ENCODE data around the gene EEF1A2.
A peak's percentile ranks its signal among the peaks of the same experiment; 100 is the strongest.

The EEF1A2 gene

DNA sequence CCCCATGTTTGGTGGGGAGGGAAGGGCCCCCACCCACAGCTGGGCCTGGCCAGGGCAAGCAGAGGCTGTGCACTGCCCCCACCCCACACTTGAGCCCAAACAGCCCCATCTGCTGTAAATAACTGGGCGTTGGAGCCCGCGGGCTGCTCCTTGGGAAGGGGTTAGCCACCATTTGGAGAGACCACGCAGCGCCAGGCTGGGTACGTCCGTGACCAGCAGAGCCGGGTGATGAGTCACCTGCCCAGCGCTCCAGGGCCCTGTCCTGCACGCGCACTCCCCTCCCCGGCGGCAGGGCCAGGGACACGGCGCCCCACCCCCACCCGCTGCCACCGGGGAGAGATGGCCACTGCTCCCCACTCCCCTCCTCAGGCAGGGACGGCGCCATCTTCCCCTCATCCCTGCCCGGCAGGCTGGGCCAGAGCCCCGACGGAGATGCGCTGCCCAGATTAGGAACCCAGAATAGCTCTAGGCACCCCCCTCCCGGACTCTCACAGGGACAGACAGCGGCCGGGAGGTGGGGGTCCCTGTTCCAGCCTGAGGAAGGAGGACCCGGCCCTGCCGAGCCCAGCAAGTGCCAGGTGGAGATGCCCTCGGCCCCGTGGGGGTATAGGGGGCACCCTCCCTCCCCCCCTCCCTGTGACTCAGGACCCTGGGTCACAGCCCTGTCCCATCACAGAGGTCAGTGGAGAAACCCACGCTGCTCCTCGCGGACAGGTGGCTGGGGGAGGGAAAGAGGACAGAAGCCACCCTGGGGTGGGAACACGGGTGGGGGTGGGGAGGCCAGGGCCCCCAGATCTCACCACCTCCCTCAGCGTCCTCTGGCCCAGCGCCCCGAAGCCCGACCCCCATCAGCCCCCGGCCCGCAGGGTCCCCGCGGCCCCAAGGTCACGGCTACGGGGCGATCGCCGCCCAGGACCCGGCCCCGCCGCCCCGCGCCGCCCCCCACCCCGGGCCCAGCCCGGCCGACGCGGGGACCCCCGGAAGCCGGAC is 642 bp downstream of the EEF1A2 start:
- DNase-seq = no peak

DNA sequence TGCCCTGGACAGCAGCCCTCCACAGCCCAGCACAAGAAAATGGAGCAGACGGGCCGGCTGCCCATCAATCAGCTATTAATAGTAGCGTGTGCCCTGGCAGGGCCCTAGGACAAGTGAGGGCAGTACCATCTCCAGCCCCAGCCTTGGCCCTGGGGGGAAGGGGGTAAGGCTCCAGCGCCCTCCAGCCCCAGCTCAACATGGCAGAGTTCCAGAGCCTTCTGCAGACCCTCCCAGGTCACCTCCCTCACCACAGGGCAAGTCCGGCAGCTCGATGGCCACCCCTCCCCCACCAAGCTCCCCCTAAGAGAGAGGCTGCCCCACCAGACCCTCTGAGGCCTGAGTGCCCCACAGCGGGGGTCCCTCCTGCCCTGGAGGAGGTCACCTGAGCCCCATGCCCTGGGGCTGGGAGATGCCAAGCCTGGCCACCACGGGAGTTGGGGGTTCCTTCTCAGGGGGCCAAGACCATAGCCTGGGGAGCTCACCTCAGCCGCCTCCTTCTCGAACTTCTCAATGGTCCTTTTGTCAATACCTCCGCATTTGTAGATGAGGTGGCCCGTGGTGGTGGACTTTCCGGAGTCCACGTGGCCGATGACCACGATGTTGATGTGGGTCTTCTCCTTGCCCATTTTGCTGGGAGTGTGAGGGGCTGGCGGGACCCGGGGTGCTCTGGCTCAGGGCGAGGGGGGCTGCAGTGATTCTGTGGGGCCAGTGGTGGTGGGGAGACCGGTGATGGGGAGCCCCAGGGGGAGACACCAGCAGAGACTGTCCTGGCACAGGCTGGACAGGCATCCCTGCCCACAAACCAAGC is 1.5 kb downstream of the EEF1A2 start:
- no peak for DNase-seq

DNA sequence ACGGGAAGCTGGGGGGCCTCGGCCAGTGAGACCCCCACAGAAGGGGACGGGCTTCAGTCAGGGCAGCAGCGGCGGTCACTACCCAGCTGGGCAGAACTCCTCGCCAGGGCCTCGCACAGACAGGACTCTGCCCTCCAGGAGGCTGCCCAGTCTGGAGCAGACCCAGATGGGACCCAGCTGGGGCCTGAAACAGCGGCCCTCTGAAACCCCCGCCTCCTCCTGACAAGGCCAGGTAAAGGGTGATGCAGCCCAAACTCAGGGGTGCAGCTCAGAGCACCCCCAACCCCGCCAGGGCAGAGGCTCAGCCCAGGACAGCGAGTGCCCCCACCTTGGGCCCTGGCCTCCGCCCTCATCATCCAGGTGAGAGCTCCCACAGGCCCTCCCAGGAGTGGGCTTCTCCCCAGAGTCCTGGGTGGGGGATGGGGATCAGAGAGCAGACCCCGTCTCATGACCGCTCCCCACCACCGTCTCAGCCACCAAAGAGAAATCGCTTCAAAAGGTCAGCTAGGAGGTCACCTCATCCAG is 2.2 kb downstream of the EEF1A2 start:
- DNase-seq = no peak

DNA sequence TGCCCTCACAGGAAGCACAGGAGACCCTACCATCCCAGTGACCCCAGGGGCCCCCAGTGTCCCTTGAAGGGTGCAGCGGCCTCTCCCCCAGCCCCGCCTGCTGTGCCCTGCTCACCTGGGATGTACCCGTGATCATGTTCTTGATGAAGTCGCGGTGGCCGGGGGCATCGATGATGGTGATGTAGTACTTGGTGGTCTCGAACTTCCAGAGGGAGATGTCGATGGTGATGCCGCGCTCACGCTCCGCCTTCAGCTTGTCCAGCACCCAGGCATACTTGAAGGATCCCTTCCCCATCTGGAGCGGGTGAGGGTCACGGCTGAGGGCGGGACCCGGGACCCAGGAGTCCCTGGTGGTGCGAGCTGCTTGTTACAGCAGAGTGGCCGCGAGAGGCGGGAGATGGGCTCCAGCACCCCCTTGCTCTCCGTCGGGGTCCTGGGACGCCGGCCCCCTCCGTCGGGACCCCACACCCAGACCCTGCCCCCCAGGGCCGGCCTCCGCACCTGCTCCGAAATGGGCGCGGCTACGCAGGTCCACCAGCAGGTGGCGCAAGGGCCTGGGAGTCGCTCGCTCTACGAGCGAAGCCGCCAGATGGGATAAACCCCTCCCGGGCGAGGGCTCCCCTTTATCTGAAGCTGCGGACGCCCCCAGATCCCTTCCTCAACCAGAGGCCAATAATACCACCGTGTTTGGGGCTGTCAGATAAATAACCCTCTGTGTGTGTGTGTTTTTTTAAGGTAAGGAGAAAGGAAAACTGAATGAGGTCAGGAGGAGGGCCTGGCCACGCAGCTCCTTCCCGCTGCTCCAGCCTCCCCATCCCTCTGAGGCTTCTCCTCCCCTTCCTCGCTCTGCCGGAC is 2.9 kb downstream of the EEF1A2 start:
- DNase-seq = peak; percentile 40

DNA sequence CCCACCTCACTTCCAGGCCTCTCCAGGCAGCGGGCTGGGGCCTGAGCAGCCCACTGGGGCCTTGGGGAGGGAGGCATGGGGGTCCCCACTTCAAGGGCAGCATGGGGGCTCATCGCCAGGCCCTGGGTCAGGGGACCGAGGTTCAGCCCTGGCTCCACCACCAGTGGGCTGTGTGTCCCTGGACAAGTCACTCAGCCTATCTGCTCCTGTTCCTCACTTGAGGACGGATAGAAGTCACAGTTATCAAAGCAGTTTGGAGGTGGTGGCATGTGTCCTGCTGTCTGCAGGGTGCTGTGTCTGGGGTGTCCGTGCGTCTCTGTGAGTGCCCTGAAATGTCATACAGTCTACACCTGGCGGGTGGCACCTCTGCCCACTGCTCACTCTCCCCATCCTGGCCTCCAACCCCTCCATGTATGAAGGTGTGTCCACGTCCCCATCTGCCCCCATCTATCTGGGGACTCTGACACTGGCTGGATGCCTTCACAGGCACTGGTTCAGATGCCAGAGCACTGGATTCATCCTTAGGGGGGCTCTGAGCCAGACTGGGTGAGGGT is 3.6 kb downstream of the EEF1A2 start:
- DNase-seq = no peak

DNA sequence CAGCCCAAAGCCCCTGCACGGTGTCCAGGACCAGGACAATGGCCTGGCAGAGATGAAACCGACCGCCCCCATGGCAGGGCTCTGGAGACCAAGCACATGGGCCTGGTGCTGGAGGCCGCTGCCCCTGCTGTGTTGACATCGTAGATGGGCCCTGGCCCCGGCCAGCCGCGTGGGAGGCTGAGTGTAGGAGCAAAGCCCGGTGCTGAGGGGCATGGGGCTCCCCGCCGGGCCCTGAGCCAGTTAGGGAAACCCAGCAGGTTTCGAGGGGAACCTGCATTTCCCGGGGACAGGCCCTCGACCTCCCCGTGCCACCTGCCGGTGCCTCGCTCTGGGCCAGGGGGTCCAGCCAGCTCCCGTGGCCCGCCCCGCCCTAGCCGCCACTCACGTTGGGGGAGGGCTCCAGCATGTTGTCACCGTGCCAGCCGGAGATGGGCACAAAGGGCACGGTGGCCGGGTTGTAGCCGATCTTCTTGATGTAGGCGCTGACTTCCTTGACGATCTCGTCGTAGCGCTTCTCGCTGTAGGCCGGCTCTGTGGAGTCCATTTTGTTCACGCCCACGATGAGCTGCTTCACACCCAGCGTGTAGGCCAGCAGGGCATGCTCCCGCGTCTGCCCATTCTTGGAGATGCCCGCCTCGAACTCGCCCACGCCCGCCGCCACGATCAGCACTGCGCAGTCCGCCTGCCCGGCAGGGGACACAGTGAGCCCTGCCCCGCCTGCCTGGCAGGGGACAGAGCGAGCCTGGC is 4.3 kb downstream of the EEF1A2 start:
- DNase-seq = no peak

DNA sequence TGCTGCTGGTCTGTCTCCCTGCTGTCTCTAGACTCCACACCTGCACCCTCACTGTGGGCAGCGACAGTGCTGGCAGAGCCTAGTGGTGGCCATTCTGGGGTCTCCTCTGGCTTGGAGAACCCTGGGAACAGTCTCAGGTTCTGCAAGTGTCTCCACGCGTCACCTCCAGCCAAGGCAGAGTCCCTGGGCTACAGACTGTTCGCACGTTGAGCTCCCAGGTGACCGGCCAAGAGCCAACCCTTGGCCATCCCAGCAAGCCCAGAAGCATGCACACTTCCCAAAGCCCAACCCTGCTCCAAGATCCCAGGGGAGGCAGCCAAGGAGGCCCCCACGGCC is 4.8 kb downstream of the EEF1A2 start:
- no peak for DNase-seq

DNA sequence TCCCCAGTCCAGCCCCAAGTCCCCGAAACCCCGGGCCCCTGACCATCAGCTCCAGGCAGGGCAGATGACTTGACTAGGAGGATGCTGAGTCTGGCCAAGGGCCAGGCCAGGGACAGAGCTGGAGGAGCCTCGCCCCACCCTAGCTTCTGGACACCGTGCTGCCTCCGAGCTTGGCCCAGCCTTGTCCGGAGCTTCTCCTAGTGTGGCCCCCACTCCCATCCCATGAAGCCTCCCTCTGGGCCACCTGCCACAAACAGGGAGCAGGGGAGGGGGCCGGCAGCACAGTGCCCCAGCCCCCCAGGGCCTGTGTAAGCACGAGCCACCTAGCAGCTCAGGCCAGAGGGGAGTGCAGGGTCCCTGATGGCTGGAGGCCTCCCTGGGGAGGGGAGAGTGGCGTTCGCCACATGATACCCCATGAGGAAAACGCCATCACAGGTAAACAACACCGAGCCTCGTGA is 5.3 kb downstream of the EEF1A2 start:
- DNase-seq = no peak

DNA sequence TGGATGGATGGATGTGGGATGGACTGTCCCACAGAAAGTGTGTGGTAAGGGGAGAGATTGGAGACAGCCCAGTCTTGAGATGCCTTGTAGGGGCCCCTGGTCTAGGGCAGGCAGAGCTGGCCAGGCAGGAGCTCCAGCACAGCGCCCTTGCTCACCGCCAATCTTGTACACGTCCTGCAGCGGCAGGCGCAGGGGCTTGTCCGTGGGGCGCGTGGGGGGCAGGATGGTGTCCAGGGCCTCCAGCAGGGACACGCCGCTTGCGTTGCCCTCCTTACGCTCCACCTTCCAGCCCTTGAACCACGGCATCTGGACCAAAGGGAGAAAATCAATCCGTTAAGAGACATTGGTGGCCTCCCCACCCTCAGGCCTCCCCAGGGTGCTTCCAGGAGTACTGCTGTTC is 5.9 kb downstream of the EEF1A2 start:
- DNase-seq = no peak

DNA sequence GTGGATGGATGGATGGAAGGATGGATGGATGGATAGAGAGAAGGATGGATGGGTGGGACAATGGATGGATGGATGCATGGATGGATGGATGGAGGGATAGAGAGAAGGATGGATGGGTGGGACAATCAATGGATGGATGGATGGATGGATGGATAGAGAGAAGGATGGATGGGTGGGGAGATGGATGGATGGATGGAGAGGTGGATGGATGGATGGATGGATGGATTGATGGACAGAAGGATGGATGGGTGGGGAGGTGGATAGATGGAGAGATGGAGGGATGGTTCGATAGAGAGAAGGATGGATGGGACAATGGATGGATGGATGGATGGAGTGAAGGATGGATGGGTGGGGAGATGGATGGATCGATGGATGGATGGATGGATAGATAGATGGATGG is 6.4 kb downstream of the EEF1A2 start:
- no peak for DNase-seq

DNA sequence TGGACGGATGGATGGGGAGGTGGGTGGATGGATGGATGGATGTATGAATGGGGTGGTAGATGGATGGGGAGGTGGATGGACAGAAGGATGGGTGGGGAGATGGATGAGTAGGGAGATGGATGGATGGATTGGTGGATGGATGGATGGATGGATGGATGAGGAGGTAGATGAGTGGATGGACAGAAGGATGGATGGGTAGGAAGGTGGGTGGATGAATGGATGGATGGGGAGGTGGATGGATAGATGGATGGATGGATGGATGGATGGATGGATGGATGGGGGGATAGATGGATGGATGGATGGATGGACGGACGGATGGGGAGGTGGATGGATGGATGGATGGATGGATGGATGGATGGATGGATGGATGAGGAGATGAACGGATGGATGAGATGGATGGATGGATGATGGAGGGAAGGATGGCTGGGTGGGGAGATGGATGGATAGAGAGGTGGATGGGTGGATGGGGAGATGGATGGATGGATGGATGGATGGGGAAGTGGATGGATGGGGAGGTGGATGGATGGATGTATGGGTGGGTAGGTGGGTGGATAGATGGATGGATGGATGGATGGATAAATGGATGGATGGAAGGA is 7.2 kb downstream of the EEF1A2 start:
- no peak for DNase-seq

DNA sequence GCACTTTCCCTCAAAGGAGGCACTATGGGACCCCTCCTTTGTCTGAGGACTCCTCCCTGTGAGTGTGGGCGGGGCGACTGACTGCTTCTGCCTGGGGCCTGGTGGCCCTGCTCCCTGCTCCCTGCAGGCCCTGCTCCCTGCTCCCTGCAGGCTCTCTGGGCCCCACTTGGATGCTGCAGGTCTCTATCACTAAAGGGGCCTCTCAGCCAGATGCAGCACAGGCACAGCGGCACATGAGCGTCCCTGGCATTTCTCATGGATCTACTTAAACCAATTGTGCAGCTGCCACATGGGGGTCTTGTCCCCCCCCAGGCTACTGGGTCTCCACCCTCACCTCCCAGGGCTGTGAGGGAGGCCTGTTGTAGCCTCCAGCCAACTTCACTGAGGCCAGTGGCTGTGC is 7.8 kb downstream of the EEF1A2 start:
- DNase-seq = no peak

DNA sequence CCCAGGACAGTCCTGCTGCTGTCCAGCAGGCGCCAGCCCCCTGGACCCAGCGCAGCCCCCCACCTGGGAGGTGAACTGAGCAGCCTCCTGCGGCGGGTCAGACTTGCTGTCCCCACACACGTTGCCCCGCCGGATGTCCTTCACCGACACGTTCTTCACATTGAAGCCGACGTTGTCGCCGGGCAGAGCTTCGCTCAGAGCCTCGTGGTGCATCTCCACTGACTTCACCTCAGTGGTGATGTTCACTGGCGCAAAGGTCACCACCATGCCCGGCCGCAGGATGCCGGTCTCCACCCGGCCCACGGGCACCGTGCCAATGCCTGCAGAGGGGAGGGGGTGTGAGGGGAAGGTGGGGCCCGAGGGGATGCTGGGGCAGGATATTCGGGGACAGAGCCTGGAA is 8.5 kb downstream of the EEF1A2 start:
- no peak for DNase-seq

DNA sequence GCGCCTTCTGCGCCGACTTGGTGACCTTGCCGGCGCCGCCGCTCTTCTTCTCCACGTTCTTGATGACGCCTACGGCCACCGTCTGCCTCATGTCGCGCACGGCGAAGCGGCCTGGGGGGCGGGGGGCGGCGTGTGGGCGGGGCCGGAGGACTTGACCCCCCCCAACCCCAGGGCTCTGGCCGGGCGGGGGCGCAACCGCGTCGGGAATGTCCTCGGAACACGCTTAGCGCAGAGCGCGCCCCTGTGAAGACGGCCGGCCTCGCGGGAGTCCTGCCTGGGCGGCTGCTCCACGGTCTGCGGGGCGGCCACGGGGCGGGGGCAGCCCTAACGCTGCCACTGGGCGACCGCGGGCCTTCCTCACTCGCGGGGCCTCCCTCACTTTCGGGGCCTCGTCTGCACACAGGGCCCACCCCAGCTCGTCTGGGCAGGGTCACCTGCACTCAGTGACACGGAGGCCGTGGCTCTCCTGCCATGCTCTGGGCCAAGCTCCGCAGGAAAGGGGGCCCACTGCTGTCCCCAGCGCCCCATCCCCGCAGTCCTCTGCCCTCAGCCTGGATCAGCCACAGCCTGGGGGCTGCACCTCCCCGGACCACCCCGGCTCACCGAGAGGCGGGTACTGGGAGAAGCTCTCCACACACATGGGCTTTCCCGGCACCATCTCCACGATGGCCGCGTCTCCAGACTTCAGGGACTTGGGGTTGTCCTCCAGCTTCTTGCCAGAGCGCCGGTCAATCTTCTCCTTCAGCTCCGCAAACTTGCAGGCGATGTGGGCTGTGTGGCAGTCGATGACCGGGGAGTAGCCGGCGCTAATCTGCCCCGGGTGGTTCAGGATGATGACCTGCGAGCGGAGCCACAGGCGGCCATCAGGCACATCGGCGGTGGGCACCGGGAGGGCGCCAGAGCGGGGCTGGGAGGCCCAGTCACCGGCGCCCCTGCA is 10.3 kb downstream of the EEF1A2 start:
- DNase-seq = no peak

DNA sequence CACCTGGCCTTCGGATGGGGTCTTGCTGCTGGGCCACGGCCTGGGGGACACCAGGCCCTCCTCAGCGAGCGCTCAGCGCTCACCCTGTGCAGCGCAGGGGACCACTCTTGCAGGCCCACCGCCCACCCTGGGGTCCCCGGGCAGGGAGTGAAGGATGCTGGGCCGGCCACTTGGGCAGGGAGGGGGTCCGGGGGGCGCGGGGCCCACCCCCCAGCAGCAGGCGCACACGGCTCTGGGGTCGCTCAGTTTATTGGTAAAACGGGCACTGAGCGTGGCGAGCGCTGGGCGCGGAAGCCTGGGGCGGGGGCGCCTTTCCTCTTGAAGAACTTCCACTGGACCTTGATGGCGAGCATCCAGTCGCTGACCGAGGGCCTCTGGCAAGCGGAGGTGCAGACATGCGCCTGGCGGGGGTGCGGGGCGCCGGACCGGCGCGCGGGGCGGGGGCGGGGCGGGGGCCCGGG is 11.1 kb downstream of the EEF1A2 start:
- no peak for DNase-seq

DNA sequence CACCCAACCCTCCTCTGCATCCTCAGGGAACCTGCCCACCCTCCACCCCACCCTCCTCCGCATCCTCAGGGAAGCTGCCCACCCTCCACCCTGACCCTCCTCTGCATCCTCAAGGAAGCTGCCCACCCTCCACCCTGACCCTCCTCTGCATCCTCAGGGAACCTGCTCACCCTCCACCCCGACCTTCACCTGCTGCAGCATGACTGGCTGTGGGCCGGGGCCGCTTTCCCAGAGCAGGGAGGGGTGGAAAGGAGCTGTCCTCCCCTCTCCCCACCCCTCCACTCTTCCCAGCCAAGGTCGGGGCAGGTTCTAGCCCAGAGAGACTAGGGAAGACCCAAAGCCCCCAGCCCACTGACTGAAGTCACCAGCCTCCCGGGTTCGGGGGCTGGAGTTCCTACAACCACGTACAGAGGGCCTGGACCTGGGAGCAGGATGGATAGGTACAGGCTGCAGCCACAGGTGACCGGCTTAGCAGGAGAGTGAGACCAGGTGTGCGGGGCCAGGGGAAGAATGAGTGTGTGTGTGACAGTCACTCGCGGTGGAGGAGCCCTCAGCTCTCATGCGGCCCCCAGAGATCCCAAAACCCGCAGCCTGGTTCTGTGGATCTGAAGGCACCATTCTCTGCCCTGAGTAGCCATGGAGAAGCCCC is 11.6 kb downstream of the EEF1A2 start:
- DNase-seq = no peak

DNA sequence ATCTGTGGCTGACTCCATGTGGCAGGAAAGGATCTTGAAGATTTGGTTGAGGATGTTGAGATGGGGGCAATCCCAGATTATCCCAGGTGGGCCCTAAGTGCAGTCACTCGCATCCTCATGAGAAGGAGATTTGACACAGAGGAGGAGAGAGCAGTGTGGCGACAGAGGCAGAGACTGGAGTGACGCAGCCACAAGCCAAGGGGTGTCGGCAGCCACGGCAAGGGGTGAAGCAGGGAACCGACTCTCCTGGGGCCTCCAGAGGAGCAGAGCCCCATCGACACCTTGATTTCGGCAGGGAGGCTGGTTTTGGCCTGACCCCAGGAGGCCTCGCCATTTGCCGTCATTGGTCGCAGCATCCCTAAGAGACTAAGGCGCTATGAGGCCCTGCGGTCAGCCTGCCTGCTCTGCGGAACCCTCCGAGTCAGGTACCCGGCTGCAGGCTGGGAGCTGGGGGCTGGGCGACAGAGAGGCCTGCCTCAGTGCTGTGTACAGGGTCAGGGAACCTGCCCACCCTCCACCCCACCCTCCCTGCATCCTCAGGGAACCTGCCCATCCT is 12.5 kb downstream of the EEF1A2 start:
- no peak for DNase-seq

DNA sequence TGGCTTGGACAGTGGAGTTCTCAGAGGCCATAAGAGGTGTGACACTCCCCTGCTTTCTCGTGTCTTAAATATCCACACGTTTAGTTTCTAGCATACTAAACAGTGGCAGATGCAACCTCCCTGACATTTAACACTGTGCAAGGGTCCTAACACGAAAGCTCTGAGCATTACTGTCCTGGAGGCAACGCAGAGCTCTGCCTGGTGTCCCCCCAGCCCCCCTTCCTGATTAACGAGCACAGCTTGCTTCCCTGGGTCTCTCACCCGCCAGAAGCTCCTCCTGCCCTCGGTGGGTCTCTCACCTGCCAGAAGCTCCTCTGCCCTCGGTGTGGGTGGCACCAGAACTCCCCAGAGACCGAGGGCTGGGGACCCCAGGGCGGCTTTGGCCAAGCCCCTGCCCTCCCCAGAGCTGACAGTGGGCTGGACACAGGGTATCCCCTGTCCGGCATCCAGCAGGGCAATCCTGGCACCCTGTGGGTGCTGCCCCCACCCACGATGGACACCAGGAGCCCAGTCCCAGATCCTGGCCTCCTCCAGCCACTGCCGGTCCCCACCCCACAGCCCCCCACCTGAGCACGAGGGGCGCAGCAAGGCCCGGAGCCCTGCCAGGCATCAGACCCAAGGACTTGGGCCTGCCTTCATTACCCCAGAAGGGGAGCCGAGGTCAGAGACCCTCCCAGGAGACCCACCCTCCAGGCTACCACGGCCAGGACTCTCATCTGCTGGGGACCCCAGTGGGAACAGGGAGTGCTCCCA is 14.1 kb downstream of the EEF1A2 start:
- no peak for DNase-seq

All from HCEC 1CT (cell line).